ENCODE results near the gene ABCC4. TPM values are rescaled to one million over a fixed set of nuclear protein-coding genes. Genes with fewer than 3 reads are reported as not detected.

ABCC4 gene
- total RNA-seq, 1 donor from 2014 or later, result 1.7 TPM

- Mint-ChIP-seq H3K27ac (ENCODE audit: unreplicated experiment) (no peak overlapping the region), H3K4me1 (ENCODE audit: low read depth, unreplicated experiment) (no peaks in the 10 kb centered on the region), H3K4me3 (ENCODE audit: unreplicated experiment) (no peak overlapping the region), H3K36me3 (ENCODE audit: unreplicated experiment) (no peaks in the 10 kb centered on the region), H3K27me3 (ENCODE audit: unreplicated experiment) (no peaks in the 10 kb centered on the region), H3K9me3 (ENCODE audit: unreplicated experiment) (no peaks in the 10 kb centered on the region)
- DNase-seq, result no peak
- TF ChIP-seq CTCF (IDR thresholded peaks at IDR 0.05; ENCODE audit: partially characterized antibody, unreplicated experiment), result no peak
Observed at GRCh38 chr13:95234242-95234641, 67.0 kb downstream of the ABCC4 start.

GRCh38 chr13:95233026-95233635, 68.1 kb downstream of the ABCC4 start:
- Mint-ChIP-seq H3K27ac (ENCODE audit: unreplicated experiment) (no peak overlapping the region), H3K4me1 (ENCODE audit: low read depth, unreplicated experiment) (no peaks in the 10 kb centered on the region), H3K9me3 (ENCODE audit: unreplicated experiment) (no peaks in the 10 kb centered on the region), H3K36me3 (ENCODE audit: unreplicated experiment) (no peaks in the 10 kb centered on the region), H3K27me3 (ENCODE audit: unreplicated experiment) (no peaks in the 10 kb centered on the region), H3K4me3 (ENCODE audit: unreplicated experiment) (no peak overlapping the region)
- no peak for TF ChIP-seq CTCF (IDR thresholded peaks at IDR 0.05; ENCODE audit: partially characterized antibody, unreplicated experiment)
- DNase-seq, result no peak

GRCh38 chr13:95231393-95231792, 69.9 kb downstream of the ABCC4 start:
- no peak for TF ChIP-seq CTCF (IDR thresholded peaks at IDR 0.05; ENCODE audit: partially characterized antibody, unreplicated experiment)
- Mint-ChIP-seq H3K4me3 (ENCODE audit: unreplicated experiment) (no peak overlapping the region), H3K9me3 (ENCODE audit: unreplicated experiment) (no peaks in the 10 kb centered on the region), H3K4me1 (ENCODE audit: low read depth, unreplicated experiment) (no peaks in the 10 kb centered on the region), H3K27me3 (ENCODE audit: unreplicated experiment) (no peaks in the 10 kb centered on the region), H3K36me3 (ENCODE audit: unreplicated experiment) (no peaks in the 10 kb centered on the region), H3K27ac (ENCODE audit: unreplicated experiment) (no peak overlapping the region)
- no peak for DNase-seq

GRCh38 chr13:95229855-95230254, 71.4 kb downstream of the ABCC4 start:
- H3K27me3 Mint-ChIP-seq (ENCODE audit: unreplicated experiment), result no peaks in the 10 kb centered on the region
- H3K36me3 Mint-ChIP-seq (ENCODE audit: unreplicated experiment), result no peaks in the 10 kb centered on the region
- no peaks in the 10 kb centered on the region for H3K4me1 Mint-ChIP-seq (ENCODE audit: low read depth, unreplicated experiment)
- no peak overlapping the region for H3K4me3 Mint-ChIP-seq (ENCODE audit: unreplicated experiment)
- no peaks in the 10 kb centered on the region for H3K9me3 Mint-ChIP-seq (ENCODE audit: unreplicated experiment)
- no peak for DNase-seq
- no peak overlapping the region for H3K27ac Mint-ChIP-seq (ENCODE audit: unreplicated experiment)
- no peak for TF ChIP-seq CTCF (IDR thresholded peaks at IDR 0.05; ENCODE audit: partially characterized antibody, unreplicated experiment)

- H3K36me3 Mint-ChIP-seq (ENCODE audit: unreplicated experiment), result no peaks in the 10 kb centered on the region
- no peaks in the 10 kb centered on the region for H3K27me3 Mint-ChIP-seq (ENCODE audit: unreplicated experiment)
- H3K27ac Mint-ChIP-seq (ENCODE audit: unreplicated experiment), result no peak overlapping the region
- no peak for TF ChIP-seq CTCF (IDR thresholded peaks at IDR 0.05; ENCODE audit: partially characterized antibody, unreplicated experiment)
- no peaks in the 10 kb centered on the region for H3K9me3 Mint-ChIP-seq (ENCODE audit: unreplicated experiment)
- no peak overlapping the region for H3K4me3 Mint-ChIP-seq (ENCODE audit: unreplicated experiment)
- H3K4me1 Mint-ChIP-seq (ENCODE audit: low read depth, unreplicated experiment), result no peaks in the 10 kb centered on the region
- DNase-seq, result no peak
Observed at GRCh38 chr13:95228130-95228529, 73.1 kb downstream of the ABCC4 start.

Data from glutamatergic neuron (in vitro differentiated cells).